NCI-H187 (cell line): ENCODE measurements around the gene TMEM120B.
"Not testable (repeated sequence)": the region's sequence is repeated elsewhere in the genome, so short reads cannot be mapped to it uniquely, and the experiment has no call there.

Experiments used
- DNase-seq, 2 experiments: peaks; one replicate each; lab custom pipeline; 2025; lab: John Stamatoyannopoulos, UW

The TMEM120B gene

GRCh38 chr12:121712461-121713256 lies at the start of gene TMEM120B:
Gene TMEM120B, plus strand, starts transcription at chr12:121712752. Its CDS starts 144 bp downstream, at chr12:121712896.
- DNase-seq, result peak; percentile 55 to 71

- DNase-seq, result no peak
Observed at GRCh38 chr12:121663610-121663929, 49.0 kb upstream of the TMEM120B start.

- not testable (repeated sequence) for DNase-seq
Observed at GRCh38 chr12:121666829-121667228, 45.7 kb upstream of the TMEM120B start.

- no peak for DNase-seq
Observed at GRCh38 chr12:121668750-121669520, 43.6 kb upstream of the TMEM120B start.

GRCh38 chr12:121669521-121669900 lies 43.0 kb upstream of the TMEM120B start, which contains the start of gene MORN3:
Gene MORN3, minus strand, starts transcription at chr12:121669654. Its CDS starts 171 bp downstream, at chr12:121669483.
- DNase-seq, result no peak

GRCh38 chr12:121673013-121673511 lies 39.5 kb upstream of the TMEM120B start:
- no peak for DNase-seq

GRCh38 chr12:121676190-121676589 lies 36.4 kb upstream of the TMEM120B start:
- no peak for DNase-seq

GRCh38 chr12:121678305-121678704 lies 34.2 kb upstream of the TMEM120B start:
- DNase-seq, result no peak

GRCh38 chr12:121678716-121679300 lies 33.7 kb upstream of the TMEM120B start:
- no peak for DNase-seq

GRCh38 chr12:121679661-121680197 lies 32.8 kb upstream of the TMEM120B start:
- not testable (repeated sequence) for DNase-seq

GRCh38 chr12:121688966-121689365 lies 23.6 kb upstream of the TMEM120B start:
- no peak for DNase-seq

- DNase-seq, result no peak
Observed at GRCh38 chr12:121689430-121689829, 23.1 kb upstream of the TMEM120B start.

- DNase-seq, result not testable (repeated sequence)
Observed at GRCh38 chr12:121692744-121693143, 19.8 kb upstream of the TMEM120B start.

- no peak for DNase-seq
Observed at GRCh38 chr12:121693155-121693687, 19.3 kb upstream of the TMEM120B start.

- DNase-seq, result peak in 1 of 2 experiments; percentile 25
Observed at GRCh38 chr12:121697093-121697698, 15.4 kb upstream of the TMEM120B start.

GRCh38 chr12:121697861-121698260 lies 14.7 kb upstream of the TMEM120B start:
- not testable (repeated sequence) for DNase-seq

GRCh38 chr12:121701667-121702277 lies 10.8 kb upstream of the TMEM120B start:
- no peak for DNase-seq

- no peak for DNase-seq
Observed at GRCh38 chr12:121702944-121703343, 9.6 kb upstream of the TMEM120B start.

GRCh38 chr12:121705514-121705913 lies 7.0 kb upstream of the TMEM120B start:
- DNase-seq, result no peak

- DNase-seq, result no peak
Observed at GRCh38 chr12:121708313-121709063, 4.1 kb upstream of the TMEM120B start.
